Activated CD4-positive, alpha-beta memory T cell treated with anti-CD3 and anti-CD28 coated beads for 36 hours (primary cell): Measurements from ENCODE around the gene PGA4. TPM values are rescaled to one million over a fixed set of nuclear protein-coding genes. Genes with fewer than 3 reads are reported as not detected.
"Not testable (repeated sequence)": the region's sequence is repeated elsewhere in the genome, so short reads cannot be mapped to it uniquely, and the experiment has no call there.

Experiments
- CTCF ChIA-PET: fragments of 350-600 bp; sonication (Branson Sonifier 250); formaldehyde crosslinking; loops from one replicate; lab custom pipeline; 2021; ENCODE audit warnings: antibody characterized with exemption, inconsistent platforms; lab: Charles Lee
- POLR2A ChIA-PET: fragments of 350-600 bp; sonication (Branson Sonifier 250); formaldehyde crosslinking; loops from one replicate; lab custom pipeline; 2021; ENCODE audit warnings: antibody characterized with exemption; lab: Charles Lee
- DNase-seq: peaks from one replicate; pipeline ENCODE4 v3.0.0-alpha.2; 2020
- H3K27ac Mint-ChIP-seq: one replicate; pipeline ENCODE4 v1.8.0; 2021; ENCODE audit warnings: mixed read lengths
- H3K27me3 Mint-ChIP-seq: one replicate; pipeline ENCODE4 v1.8.0; 2021; ENCODE audit warnings: mixed read lengths
- H3K36me3 Mint-ChIP-seq: one replicate; pipeline ENCODE4 v1.8.0; 2021; ENCODE audit warnings: mixed read lengths
- H3K4me1 Mint-ChIP-seq: one replicate; pipeline ENCODE4 v1.8.0; 2021; ENCODE audit warnings: low read depth, mixed read lengths
- H3K4me3 Mint-ChIP-seq: one replicate; pipeline ENCODE4 v1.8.0; 2021; ENCODE audit warnings: mild to moderate bottlenecking, mixed read lengths
- H3K9me3 Mint-ChIP-seq: one replicate; pipeline ENCODE4 v1.8.0; 2021; ENCODE audit warnings: mixed read lengths
- intact Hi-C: fragments of 100-400 bp; cut with micrococcal nuclease; formaldehyde crosslinking; loops from one replicate; pipeline ENCODE4 v1.15.1; 2023
- total RNA-seq, 2 experiments: library from RNA; stranded (reverse); gene quantifications; one replicate each; pipeline ENCODE4 v1.2.3, GENCODE V29; 2021

Gene PGA4
- total RNA-seq, 2 experiments from 2014 or later: not detected

DNA sequence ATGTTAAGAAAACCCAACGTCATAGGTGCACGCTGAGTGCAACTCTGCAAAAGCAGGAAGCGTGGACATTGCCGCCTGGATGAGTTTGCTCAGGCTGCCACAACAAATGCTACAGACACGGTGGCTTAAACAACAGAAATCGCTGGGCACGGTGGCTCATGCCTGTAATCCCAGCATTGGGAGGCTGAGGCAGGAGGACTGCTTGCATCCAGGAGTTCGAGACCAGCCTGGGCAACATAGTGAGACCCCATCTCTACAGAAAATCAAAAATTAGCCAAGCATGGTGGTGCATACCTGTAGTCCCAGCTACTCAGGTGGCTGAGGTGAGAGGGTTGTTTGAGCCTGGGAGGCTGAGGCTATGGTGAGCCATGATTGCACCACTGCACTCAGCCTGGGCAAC, 32.2 kb upstream of the PGA4 start:
- intact Hi-C loops: no loop called here

DNA sequence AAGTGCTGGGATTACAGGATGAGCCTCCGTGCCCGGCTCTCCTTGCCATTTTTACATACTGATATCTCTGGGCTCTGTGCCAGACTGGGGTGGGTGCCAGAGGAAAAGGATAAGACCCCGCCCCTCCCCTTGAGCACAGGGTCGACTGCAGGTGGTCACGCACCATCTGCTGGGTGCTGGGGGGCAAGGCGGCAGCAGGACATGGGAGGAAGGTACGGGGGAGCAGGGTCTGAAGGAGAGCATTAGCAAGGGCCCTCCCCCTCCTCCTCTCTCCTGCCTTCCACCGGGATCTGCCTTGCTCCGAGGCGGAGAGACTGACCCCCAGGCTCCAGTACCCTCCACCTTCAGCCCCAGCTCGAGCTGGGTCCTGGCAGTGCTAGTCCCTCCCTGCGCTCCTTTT, 28.6 kb upstream of the PGA4 start:
- CTCF ChIA-PET: interaction anchor here (1.2 kb wide), 1 partner anchor 363 kb away, joined by 3 read pairs; no protein-coding TSS in a partner anchor
- intact Hi-C loops: no loop called here
- no peak overlapping the region for H3K4me3 Mint-ChIP-seq

More for the DNA sequence above, 32.2 kb upstream of the PGA4 start:
- Mint-ChIP-seq H3K4me1 (peaks cover 2% of the 10 kb centered on the region), H3K9me3 (no peaks in the 10 kb centered on the region), H3K27me3 (peaks cover 7% of the 10 kb centered on the region), H3K36me3 (no peaks in the 10 kb centered on the region), H3K4me3 (no peak overlapping the region), H3K27ac (no peak overlapping the region)
- ChIA-PET CTCF (interaction anchor here (0.6 to 4.1 kb wide), 5 partner anchors 38 to 358 kb away, joined by 3 to 49 read pairs (median 3); partner anchors contain the start of gene CD6), POLR2A (no interaction called here)
- no peak for DNase-seq

DNA sequence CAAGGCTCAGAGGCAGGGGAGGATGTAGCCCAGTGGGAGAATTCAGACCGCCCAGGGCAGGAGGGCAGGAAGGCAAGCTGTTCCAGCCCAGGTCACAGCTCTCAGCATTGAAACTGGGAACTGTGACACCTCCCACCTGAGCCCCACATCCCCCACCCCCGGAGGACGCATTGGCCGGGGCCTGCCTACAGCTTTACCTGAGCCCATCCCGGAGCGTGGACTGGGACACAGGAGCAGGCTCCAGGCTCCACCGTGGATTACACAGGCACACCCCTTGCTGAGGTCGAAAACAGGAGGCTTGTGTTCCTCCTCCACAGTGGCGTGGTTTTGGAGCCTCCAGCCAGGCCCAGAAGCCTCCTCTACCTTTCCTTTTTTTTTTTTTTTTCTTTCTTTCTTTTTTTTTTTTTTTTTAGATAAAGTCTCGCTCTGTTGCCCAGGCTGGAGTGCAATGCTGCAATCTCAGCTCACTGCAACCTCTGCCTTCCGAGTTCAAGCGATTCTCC, 27.9 kb upstream of the PGA4 start:
- CTCF ChIA-PET: interaction anchor here (1.2 to 1.7 kb wide), 2 partner anchors 225 to 363 kb away, joined by 3 to 4 read pairs; no protein-coding TSS in a partner anchor
- H3K27ac Mint-ChIP-seq: no peak overlapping the region
- no peak overlapping the region for H3K4me3 Mint-ChIP-seq
- no peaks in the 10 kb centered on the region for H3K36me3 Mint-ChIP-seq
- peaks cover 4% of the 10 kb centered on the region for H3K9me3 Mint-ChIP-seq
- H3K27me3 Mint-ChIP-seq: peaks cover 7% of the 10 kb centered on the region
- H3K4me1 Mint-ChIP-seq: no peaks in the 10 kb centered on the region
- no peak for DNase-seq
- POLR2A ChIA-PET: no interaction called here
- intact Hi-C loops: no loop called here

More for the DNA sequence above, 28.6 kb upstream of the PGA4 start:
- DNase-seq: no peak
- POLR2A ChIA-PET: no interaction called here
- Mint-ChIP-seq H3K9me3 (no peaks in the 10 kb centered on the region), H3K36me3 (no peaks in the 10 kb centered on the region), H3K27me3 (peaks cover 7% of the 10 kb centered on the region), H3K4me1 (no peaks in the 10 kb centered on the region), H3K27ac (no peak overlapping the region)

DNA sequence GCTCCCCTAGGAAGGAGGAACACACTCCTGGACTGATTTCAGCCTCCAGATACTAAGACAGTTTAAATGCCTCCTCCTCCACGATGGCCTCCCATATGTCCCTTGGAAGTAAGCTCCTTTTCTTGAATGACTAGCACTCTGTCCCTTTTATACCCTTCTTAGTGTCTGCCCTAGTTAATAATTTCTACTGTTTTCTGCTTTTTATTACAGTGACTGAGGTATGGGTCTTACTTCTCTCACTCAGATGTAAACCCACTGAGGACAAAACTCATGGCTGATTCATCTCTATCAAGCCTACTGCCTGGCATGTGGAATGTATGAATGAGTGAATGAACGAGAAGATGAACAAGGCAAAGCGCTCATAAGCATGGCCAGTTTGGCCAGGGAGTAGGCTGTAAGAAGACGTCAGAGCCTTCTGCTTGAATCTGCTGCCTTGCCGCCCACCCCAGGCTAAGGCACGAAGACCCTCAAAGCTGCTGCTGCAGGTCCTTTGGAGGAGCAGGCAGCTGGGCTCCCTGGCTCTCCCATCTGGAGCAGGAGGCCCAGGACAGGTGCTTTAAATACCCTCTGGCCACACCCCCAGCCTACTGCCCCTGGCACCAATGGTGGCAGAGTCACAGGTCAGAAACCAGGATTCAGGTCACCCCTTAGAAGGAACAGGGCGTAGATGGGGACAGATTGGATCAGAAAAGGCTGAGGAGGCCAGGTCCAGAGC, 27.0 kb upstream of the PGA4 start:
- CTCF ChIA-PET: interaction anchor here (0.7 to 1.7 kb wide), 3 partner anchors 8 to 225 kb away, joined by 3 to 5 read pairs (median 4); no protein-coding TSS in a partner anchor
- no peaks in the 10 kb centered on the region for H3K36me3 Mint-ChIP-seq
- peaks cover 8% of the 10 kb centered on the region for H3K27me3 Mint-ChIP-seq
- H3K4me1 Mint-ChIP-seq: no peaks in the 10 kb centered on the region
- H3K4me3 Mint-ChIP-seq: no peak overlapping the region
- intact Hi-C loops: no loop called here
- no peak overlapping the region for H3K27ac Mint-ChIP-seq
- no peak for DNase-seq
- H3K9me3 Mint-ChIP-seq: peaks cover 6% of the 10 kb centered on the region
- POLR2A ChIA-PET: no interaction called here

DNA sequence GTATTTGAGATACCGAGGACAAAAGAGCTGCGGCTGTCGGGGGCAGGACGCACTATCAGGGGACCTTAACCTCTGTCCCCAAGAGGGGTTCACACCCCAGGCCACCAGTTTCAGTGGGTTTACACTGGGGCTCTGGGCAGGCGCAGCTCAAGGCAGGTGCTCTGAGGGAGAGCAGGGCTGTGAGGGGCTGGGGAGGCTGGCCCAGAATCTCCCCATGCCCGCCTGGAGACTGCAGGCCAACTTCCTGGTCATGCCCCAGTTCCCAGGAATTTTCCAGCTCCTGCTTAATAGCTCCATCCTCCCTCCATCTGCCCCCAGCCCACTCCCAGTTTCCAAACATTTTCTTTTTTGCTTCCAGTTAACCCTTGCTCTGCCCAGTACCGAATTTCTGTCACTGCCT, 26.4 kb upstream of the PGA4 start:
- Mint-ChIP-seq H3K9me3 (peaks cover 6% of the 10 kb centered on the region), H3K27ac (no peak overlapping the region), H3K36me3 (no peaks in the 10 kb centered on the region), H3K4me1 (no peaks in the 10 kb centered on the region), H3K4me3 (no peak overlapping the region), H3K27me3 (peaks cover 8% of the 10 kb centered on the region)
- intact Hi-C loops: no loop called here
- ChIA-PET POLR2A (no interaction called here), CTCF (interaction anchor here (0.7 to 1.7 kb wide), 3 partner anchors 9 to 226 kb away, joined by 3 to 5 read pairs (median 4); no protein-coding TSS in a partner anchor)
- DNase-seq: no peak

DNA sequence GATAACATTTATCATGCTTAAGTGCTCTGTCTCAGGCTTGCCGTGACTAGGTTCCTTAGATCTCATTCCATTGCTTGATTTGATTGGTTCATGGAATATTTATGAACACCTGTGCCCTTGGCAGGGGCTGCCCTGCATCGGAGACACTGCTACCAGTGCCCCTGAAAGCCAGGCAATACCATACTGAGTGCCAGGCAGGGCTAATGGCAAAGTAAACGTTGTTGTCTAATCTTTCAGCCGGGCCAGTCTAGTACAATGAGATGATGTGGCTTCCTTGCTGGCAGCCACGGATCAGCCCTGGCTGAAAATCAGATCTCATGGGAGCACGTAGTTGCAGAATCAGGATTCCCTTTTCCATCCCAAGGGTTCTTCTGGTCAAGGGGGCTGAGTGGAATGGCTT, 23.8 kb upstream of the PGA4 start:
- Mint-ChIP-seq H3K27ac (no peak overlapping the region), H3K27me3 (peaks cover 18% of the 10 kb centered on the region), H3K4me3 (no peak overlapping the region), H3K4me1 (no peaks in the 10 kb centered on the region), H3K36me3 (no peaks in the 10 kb centered on the region), H3K9me3 (peaks cover 6% of the 10 kb centered on the region)
- ChIA-PET POLR2A (no interaction called here), CTCF (no interaction called here)
- intact Hi-C loops: no loop called here
- no peak for DNase-seq

DNA sequence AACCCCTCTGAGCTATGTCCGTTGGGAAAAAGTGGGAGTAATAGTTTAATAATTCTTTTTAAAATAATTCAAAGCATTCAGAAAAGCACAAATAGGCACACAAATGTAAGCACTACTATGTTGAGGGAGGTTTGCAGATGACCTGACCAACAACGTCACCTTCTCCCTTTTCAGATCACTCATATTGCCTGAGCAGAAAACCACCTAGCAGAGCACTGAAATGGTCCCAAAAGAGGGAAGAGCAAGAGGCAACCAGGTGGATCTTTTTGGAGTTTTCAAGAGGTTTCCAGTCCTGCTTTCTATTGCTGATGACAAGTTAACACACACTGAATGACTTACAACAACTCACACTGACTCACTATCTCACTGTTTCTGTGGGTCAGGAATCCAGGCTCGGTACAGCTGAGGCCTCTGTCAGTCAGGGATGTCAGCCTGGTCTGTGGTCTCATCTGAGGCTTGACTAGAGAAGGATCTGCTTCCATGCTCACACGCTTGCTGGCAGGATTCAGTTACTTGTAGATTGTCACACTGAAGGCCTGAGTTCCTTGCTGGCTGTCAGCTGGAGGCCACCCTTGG, 23.1 kb upstream of the PGA4 start:
- H3K27ac Mint-ChIP-seq: no peak overlapping the region
- ChIA-PET POLR2A (no interaction called here), CTCF (no interaction called here)
- no peak for DNase-seq
- H3K9me3 Mint-ChIP-seq: peaks cover 6% of the 10 kb centered on the region
- H3K4me3 Mint-ChIP-seq: no peak overlapping the region
- H3K36me3 Mint-ChIP-seq: no peaks in the 10 kb centered on the region
- H3K4me1 Mint-ChIP-seq: no peaks in the 10 kb centered on the region
- H3K27me3 Mint-ChIP-seq: peaks cover 16% of the 10 kb centered on the region
- intact Hi-C loops: no loop called here

DNA sequence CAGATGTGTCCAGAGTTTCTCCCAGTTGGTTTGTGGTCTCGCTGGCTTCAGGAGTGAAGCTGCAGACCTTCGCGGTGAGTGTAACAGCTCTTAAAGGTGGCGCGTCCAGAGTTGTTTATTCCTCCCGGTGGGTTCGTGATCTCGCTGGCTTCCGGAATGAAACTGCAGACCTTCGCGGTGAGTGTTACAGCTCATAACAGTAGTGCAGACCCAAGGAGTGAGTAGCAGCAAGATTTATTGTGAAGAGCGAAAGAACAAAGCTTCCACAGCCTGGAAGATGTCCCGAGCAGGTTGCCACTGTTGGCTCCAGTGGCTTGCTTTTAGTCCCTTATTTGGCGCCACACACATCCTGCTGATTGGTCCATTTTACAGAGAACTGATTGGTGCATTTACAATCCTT, 20.7 kb upstream of the PGA4 start:
- intact Hi-C loops: no loop called here
- POLR2A ChIA-PET: no interaction called here
- H3K4me3 Mint-ChIP-seq: no peak overlapping the region
- no peaks in the 10 kb centered on the region for H3K36me3 Mint-ChIP-seq
- H3K9me3 Mint-ChIP-seq: peaks cover 6% of the 10 kb centered on the region
- no peak for DNase-seq
- no peak overlapping the region for H3K27ac Mint-ChIP-seq
- H3K27me3 Mint-ChIP-seq: peaks cover 14% of the 10 kb centered on the region
- CTCF ChIA-PET: interaction anchor here (0.8 kb wide), 1 partner anchor 371 kb away, joined by 3 read pairs; no protein-coding TSS in a partner anchor
- no peaks in the 10 kb centered on the region for H3K4me1 Mint-ChIP-seq

DNA sequence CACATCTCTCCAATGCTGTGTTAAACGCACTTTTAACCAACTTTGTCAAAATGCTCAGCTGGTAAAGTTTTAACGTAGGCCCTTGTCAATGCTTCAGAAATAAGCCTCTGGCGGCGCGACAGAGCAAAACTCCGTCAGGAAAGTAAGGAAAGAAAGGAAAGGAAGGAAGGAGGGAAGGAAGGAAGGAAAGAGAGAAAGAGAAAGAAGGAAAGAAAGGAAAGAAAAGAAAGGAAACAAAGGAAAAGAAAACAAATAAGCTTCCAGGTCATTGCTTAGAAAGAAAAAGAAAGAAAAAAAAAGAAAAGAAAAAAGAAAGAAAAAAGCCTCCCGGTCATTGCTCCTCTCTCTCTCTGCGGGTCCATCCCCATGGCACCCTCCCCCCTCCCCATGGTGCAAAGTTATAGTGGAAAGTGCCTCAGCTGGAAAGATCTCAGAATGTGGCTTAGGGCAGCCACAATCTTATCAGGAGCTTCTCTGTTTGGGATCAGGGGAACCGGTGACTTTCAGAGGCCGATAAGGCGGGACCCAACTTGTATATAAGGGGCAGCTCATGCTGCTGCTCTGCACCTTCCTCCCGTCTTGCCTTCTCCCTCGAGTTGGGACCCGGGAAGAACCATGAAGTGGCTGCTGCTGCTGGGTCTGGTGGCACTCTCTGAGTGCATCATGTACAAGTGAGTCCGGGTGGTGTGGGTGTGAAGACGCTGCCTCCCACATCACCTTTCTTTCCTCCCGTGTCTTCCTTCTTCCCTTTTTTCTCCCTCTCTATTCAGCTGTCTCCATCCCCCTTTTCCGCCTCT, 19.0 kb upstream of the PGA4 start, which contains the start of gene PGA3:
TSS of gene PGA3 (plus strand) at position 566 of the 797 bp plus-strand sequence. CDS start at position 616, 50 bp downstream.
- H3K4me3 Mint-ChIP-seq, DNase-seq, H3K9me3 Mint-ChIP-seq, CTCF ChIA-PET, H3K4me1 Mint-ChIP-seq, H3K36me3 Mint-ChIP-seq, intact Hi-C loops, POLR2A ChIA-PET, H3K27ac Mint-ChIP-seq: not testable (repeated sequence)
- peaks cover 14% of the 10 kb centered on the region for H3K27me3 Mint-ChIP-seq

DNA sequence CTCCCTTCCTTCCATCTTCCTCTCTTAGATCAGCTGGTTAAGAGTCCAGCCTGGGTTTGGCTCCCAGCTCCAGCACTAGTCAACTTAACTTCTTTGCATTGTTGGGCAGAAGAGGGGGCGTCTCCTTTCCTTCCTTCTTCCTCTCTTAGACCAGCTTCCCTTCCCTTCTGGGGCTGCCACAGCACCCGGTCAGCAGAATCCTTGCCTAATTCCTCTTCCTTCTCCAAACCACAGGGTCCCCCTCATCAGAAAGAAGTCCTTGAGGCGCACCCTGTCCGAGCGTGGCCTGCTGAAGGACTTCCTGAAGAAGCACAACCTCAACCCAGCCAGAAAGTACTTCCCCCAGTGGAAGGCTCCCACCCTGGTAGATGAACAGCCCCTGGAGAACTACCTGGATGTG, 18.3 kb upstream of the PGA4 start:
- CTCF ChIA-PET, DNase-seq, H3K9me3 Mint-ChIP-seq, H3K4me3 Mint-ChIP-seq, H3K27ac Mint-ChIP-seq, POLR2A ChIA-PET, H3K36me3 Mint-ChIP-seq, intact Hi-C loops, H3K4me1 Mint-ChIP-seq: not testable (repeated sequence)
- H3K27me3 Mint-ChIP-seq: peaks cover 14% of the 10 kb centered on the region

DNA sequence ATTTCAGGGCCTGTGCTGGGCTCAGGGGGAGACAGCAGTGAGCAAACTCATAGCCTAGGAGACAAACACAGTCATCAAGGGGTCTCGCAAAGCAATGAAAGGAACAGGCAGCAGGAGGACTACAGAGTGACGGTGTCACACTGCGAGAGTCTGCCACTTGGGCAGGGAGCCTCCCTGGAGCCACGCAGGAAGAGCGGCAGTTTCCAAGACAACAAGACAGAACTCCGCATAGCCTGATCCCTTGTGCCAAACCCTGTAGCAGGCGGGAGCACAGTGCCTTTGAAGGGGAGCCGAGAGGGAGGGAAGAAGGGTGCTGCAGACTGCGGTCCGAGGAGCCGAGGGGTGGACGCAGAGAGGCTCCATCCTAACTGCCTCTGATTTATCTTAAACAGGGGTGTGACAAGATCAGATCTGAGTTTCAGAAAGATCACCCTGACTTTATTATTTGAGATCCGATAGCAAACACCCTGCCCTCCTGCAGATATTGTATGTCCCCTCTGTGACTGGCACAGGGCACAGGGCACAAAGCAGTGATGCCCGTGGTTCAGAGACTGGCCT, 17.6 kb upstream of the PGA4 start:
- H3K27ac Mint-ChIP-seq, H3K9me3 Mint-ChIP-seq, CTCF ChIA-PET, POLR2A ChIA-PET, intact Hi-C loops, H3K4me1 Mint-ChIP-seq, H3K4me3 Mint-ChIP-seq, DNase-seq, H3K36me3 Mint-ChIP-seq: not testable (repeated sequence)
- H3K27me3 Mint-ChIP-seq: peaks cover 14% of the 10 kb centered on the region
